Fibroblast of skin of abdomen (primary cell): ENCODE results near the gene DGKI.

Experiments
- DNase-seq: peaks from one replicate; pipeline ENCODE4 v3.0.0-alpha.2; 2013

The DGKI gene

GRCh38 chr7:137787301-137787976 lies 59.3 kb downstream of the DGKI start:
- no peak for DNase-seq

GRCh38 chr7:137778511-137778910 lies 68.3 kb downstream of the DGKI start:
- no peak for DNase-seq

- DNase-seq = peak; percentile 36
Measured at GRCh38 chr7:137774793-137775201, 72.0 kb downstream of the DGKI start.

- peak; percentile 76 for DNase-seq
Measured at GRCh38 chr7:137772748-137773147, 74.0 kb downstream of the DGKI start.

GRCh38 chr7:137772316-137772715 lies 74.5 kb downstream of the DGKI start:
- peak; percentile 23 for DNase-seq

GRCh38 chr7:137771679-137772078 lies 75.1 kb downstream of the DGKI start:
- DNase-seq = peak; percentile 95

- DNase-seq = no peak
Measured at GRCh38 chr7:137771273-137771672, 75.5 kb downstream of the DGKI start.

GRCh38 chr7:137768366-137768765 lies 78.4 kb downstream of the DGKI start:
- DNase-seq = no peak

GRCh38 chr7:137762334-137762733 lies 84.4 kb downstream of the DGKI start:
- no peak for DNase-seq

- no peak for DNase-seq
Measured at GRCh38 chr7:137760111-137760510, 86.7 kb downstream of the DGKI start.

GRCh38 chr7:137757146-137757925 lies 89.4 kb downstream of the DGKI start:
- DNase-seq = peak; percentile 41

GRCh38 chr7:137755846-137756651 lies 90.7 kb downstream of the DGKI start:
- DNase-seq = peak; percentile 18

GRCh38 chr7:137755427-137755826 lies 91.3 kb downstream of the DGKI start:
- DNase-seq = no peak

GRCh38 chr7:137753948-137754851 lies 92.6 kb downstream of the DGKI start:
- peak; percentile 12 for DNase-seq

GRCh38 chr7:137753575-137753947 lies 93.2 kb downstream of the DGKI start:
- no peak for DNase-seq

GRCh38 chr7:137753067-137753466 lies 93.7 kb downstream of the DGKI start:
- no peak for DNase-seq

- no peak for DNase-seq
Measured at GRCh38 chr7:137751361-137752009, 95.3 kb downstream of the DGKI start.

- no peak for DNase-seq
Measured at GRCh38 chr7:137747359-137748031, 99.3 kb downstream of the DGKI start.

- no peak for DNase-seq
Measured at GRCh38 chr7:137743021-137743420, 103.8 kb downstream of the DGKI start.

- no peak for DNase-seq
Measured at GRCh38 chr7:137742051-137742450, 104.7 kb downstream of the DGKI start.

GRCh38 chr7:137741443-137741842 lies 105.3 kb downstream of the DGKI start:
- DNase-seq = no peak
